Psoas muscle (tissue), 8 donors: ENCODE results near the gene VCAM1. TPM values are rescaled to one million over a fixed set of nuclear protein-coding genes. Genes with fewer than 3 reads are reported as not detected.

Experiments
- ATAC-seq, 4 donors: fragments of 200-7000 bp; cut with Tn5 transposase; one replicate each; pipeline ENCODE4 v1.9.1; 2020; ENCODE audit warnings: moderate library complexity in 3 of 4, mild to moderate bottlenecking in 2 of 4
- DNase-seq, 2 donors: peaks; one replicate each; pipeline ENCODE4 v3.0.0-alpha.2; 2020
- H3K27ac ChIP-seq: fragments of 200-600 bp; one replicate; pipeline ENCODE4 v1.8.0; 2022
- H3K27me3 ChIP-seq, 3 donors: fragments of 200-600 bp in 1 of 3; one replicate each; pipeline versions ENCODE4 v1.6.1 to v1.8.0; 2013 to 2022; ENCODE audit warnings: low read length in 2 of 3, mild to moderate bottlenecking in 2 of 3, moderate library complexity in 1 of 3; ENCODE audit not compliant: insufficient read depth in 3 of 3
- H3K36me3 ChIP-seq, 2 donors: fragments of 200-600 bp in 1 of 2; one replicate each; pipeline versions ENCODE4 v1.6.1 to v1.8.0; 2013 to 2022; ENCODE audit warnings: low read depth in 1 of 2, mild to moderate bottlenecking in 1 of 2, moderate library complexity in 1 of 2; ENCODE audit not compliant: insufficient read depth in 1 of 2
- H3K4me1 ChIP-seq: fragments of 200-600 bp; one replicate; pipeline ENCODE4 v1.8.0; 2022
- H3K4me3 ChIP-seq: fragments of 200-600 bp; one replicate; pipeline ENCODE4 v1.8.0; 2022; ENCODE audit warnings: mild to moderate bottlenecking
- H3K9me3 ChIP-seq: fragments of 200-600 bp; one replicate; pipeline ENCODE4 v1.8.0; 2022
- WGBS, 3 donors: extraction: QIAGEN DNeasy Blood & Tissue Kit; methylation state at CpG; one replicate each; pipeline versions ENCODE4 v1.1.6 to v1.1.7; 2013; 5-methylcytosine and 5-hydroxymethylcytosine counted together
- intact Hi-C, 2 donors: fragments of 100-400 bp; cut with DNase I; formaldehyde crosslinking; loops; one replicate each; pipeline versions ENCODE4 v1.11.0 to v1.14.2; 2022
- polyA plus RNA-seq, 3 donors: library from polyadenylated mRNA; stranded (reverse); fragments of 200-250 nt; gene quantifications; one replicate each; pipeline ENCODE4 v1.2.3, GENCODE V29; 2013
- total RNA-seq, 4 donors: library from RNA; stranded (reverse); fragmentation: NEBNext Ultra II Directional in 2 of 4; extraction: Animal tissue kit (Norgen Biotek cat#: 25700) in 2 of 4; gene quantifications; one replicate each; pipeline versions ENCODE4 v1.2.1 to v1.2.4, GENCODE V29; 2021 to 2023
- TF ChIP-seq, protein P1 (sequence below): fragments of 200-600 bp; IDR thresholded peaks from one replicate; pipeline ENCODE4 v1.8.0; 2022; ENCODE audit warnings: antibody characterized with exemption
- donor health status: healthy with polysubstance abuse.
- donor health status: DM: no; HTN: no; CAD: no; lungs with moderate emphysema.
- donor health status: Bipolar disorder and iron deficiency.
- donor health status: healthy.
- donor health status: DM: yes; HTN: yes; CAD: no.
- donor health status: DM: no; HTN: no; CAD: no.
- donor health status: DM: no; HTN: no; CAD: no.
- donor health status: DM: yes; HTN: yes; CAD: no.

VCAM1 gene
- total and polyA plus RNA-seq, 7 donors: 0.60 to 8.8 (median 2.1) TPM

DNA sequence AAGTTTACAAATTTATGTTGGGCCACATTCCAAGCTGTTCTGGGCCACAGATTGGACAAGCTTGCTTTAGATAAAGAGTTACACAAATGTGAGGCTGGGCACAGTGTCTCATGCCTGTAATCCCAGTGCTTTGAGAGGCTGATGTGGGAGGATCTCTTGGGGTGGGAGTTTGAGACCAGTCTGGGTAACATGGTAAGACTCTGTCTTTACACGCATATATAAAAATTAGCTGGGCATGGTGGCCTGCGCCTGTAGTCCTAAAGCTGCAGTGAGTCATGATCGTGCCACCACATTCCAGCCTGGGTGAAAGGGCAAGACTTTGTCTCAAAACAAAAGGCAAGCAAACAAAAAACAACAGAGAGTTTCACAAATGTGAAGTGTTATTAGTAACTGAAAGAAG lies 5.9 kb upstream of the VCAM1 start:
- H3K4me1 ChIP-seq: no peaks in the 10 kb centered on the region
- 69 to 73% (median 73%) methylated on average over 3 of the region's 3 CpGs for WGBS, 3 donors
- intact Hi-C loops: no loop called here
- H3K27me3 ChIP-seq: no peaks in the 10 kb centered on the region
- H3K36me3 ChIP-seq: no peaks in the 10 kb centered on the region
- ATAC-seq (no peak), DNase-seq (no peak)
- H3K27ac ChIP-seq: no peak overlapping the region
- TF ChIP-seq, protein P1, sequence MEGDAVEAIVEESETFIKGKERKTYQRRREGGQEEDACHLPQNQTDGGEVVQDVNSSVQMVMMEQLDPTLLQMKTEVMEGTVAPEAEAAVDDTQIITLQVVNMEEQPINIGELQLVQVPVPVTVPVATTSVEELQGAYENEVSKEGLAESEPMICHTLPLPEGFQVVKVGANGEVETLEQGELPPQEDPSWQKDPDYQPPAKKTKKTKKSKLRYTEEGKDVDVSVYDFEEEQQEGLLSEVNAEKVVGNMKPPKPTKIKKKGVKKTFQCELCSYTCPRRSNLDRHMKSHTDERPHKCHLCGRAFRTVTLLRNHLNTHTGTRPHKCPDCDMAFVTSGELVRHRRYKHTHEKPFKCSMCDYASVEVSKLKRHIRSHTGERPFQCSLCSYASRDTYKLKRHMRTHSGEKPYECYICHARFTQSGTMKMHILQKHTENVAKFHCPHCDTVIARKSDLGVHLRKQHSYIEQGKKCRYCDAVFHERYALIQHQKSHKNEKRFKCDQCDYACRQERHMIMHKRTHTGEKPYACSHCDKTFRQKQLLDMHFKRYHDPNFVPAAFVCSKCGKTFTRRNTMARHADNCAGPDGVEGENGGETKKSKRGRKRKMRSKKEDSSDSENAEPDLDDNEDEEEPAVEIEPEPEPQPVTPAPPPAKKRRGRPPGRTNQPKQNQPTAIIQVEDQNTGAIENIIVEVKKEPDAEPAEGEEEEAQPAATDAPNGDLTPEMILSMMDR: no peak
- H3K9me3 ChIP-seq: no peaks in the 10 kb centered on the region
- no peak overlapping the region for H3K4me3 ChIP-seq

DNA sequence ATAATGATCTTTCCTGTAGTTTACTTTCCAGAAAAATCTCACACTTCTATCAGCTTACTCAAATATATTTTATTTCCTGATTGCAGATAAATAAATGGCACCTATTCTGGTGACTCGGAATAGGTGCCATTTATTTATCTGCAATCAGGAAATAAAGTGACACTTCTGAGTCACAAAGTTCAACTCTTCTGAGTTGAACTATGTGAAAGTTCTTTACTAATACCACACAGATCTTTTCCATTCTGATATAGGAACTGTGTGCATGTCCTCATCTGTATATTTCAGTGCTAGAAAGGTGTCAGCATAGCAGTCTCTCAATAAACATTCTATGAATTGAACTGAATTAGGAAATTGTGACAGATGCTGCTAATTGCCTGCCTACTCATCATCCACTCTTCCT lies 4.9 kb upstream of the VCAM1 start:
- 87 to 90% (median 88%) methylated on average over 1 of the region's 1 CpG for WGBS, 3 donors
- H3K4me1 ChIP-seq: no peaks in the 10 kb centered on the region
- H3K36me3 ChIP-seq: no peaks in the 10 kb centered on the region
- ATAC-seq: no peak
- intact Hi-C loops: no loop called here
- TF ChIP-seq, protein P1: no peak
- H3K4me3 ChIP-seq: no peak overlapping the region
- H3K27ac ChIP-seq: no peak overlapping the region
- H3K9me3 ChIP-seq: no peaks in the 10 kb centered on the region
- no peak for DNase-seq
- no peaks in the 10 kb centered on the region for H3K27me3 ChIP-seq

DNA sequence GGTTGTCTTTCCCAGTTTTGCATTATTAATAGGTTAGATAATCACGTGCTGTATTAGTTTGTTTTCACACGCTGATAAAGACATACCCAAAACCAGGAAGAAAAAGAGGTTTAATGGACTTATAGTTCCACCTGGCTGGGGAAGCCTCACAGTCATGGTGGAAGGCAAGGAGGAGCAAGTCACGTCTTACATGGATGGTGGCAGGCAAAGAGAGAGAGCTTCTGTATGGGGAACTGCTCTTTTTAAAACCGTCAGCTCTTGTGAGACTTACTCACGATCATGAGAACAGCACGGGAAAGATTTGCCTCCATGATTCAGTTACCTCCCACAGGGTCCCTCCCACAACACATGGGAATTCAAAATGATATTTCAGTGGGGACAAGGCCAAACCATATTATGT lies 2.3 kb upstream of the VCAM1 start:
- intact Hi-C loops: no loop called here
- H3K4me1 ChIP-seq: no peaks in the 10 kb centered on the region
- 85% methylated on average over 6 of the region's 6 CpGs for WGBS, 3 donors
- TF ChIP-seq, protein P1: no peak
- no peak overlapping the region for H3K4me3 ChIP-seq
- no peaks in the 10 kb centered on the region for H3K9me3 ChIP-seq
- no peak for DNase-seq
- no peak overlapping the region for H3K27ac ChIP-seq
- H3K27me3 ChIP-seq: no peaks in the 10 kb centered on the region
- no peaks in the 10 kb centered on the region for H3K36me3 ChIP-seq
- no peak for ATAC-seq

DNA sequence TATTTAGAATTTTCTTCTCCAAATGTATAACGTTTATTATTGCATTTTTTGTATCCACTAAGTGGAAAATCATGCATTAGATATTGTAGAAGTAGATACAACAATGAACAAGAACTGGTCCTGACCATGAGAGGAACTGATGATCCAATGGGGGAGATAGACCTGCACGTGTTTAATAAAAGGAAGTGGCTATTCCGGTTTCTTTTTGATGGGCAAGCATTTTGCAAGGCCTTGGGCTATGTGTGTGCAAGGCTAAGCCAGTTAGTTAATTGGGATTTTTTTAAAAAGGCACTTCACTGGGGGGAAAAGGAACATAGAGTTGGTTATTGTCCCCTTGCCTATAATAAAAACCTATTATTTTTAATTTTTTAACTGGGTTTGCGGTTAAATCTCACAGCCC lies 961 bp upstream of the VCAM1 start:
- Histone ChIP-seq H3K9me3 (no peaks in the 10 kb centered on the region), H3K4me3 (no peak overlapping the region), H3K4me1 (no peaks in the 10 kb centered on the region), H3K27ac (no peak overlapping the region), H3K27me3 (no peaks in the 10 kb centered on the region), H3K36me3 (no peaks in the 10 kb centered on the region)
- intact Hi-C loops: no loop called here
- 63 to 71% (median 63%) methylated on average over 4 of the region's 4 CpGs for WGBS, 3 donors
- TF ChIP-seq, protein P1: no peak
- no peak for ATAC-seq
- DNase-seq: no peak

DNA sequence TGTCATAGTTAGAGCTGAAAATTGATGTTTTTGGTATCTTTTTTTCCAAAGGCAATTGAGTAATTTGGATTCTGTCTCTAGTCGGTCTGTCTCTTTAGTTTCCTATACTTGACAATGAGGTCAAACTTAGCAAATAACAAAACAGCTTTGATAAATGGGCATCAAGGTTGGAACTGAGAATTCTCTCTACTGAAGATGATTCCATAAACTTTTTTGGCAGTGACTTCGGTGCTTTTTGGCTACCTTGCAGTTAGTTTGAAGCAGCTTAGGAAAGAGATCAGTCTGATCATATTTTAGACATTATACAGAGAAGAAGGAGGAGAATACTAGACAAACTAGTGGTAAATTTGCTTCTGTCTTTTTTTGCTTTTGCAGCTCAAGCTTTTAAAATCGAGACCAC lies 559 bp downstream of the VCAM1 start:
- no peaks in the 10 kb centered on the region for H3K9me3 ChIP-seq
- H3K4me1 ChIP-seq: no peaks in the 10 kb centered on the region
- no peaks in the 10 kb centered on the region for H3K27me3 ChIP-seq
- H3K27ac ChIP-seq: no peak overlapping the region
- H3K36me3 ChIP-seq: no peaks in the 10 kb centered on the region
- 18 to 30% (median 26%) methylated on average over 3 of the region's 3 CpGs for WGBS, 3 donors
- intact Hi-C loops: no loop called here
- DNase-seq (no peak), ATAC-seq (no peak)
- TF ChIP-seq, protein P1: no peak
- H3K4me3 ChIP-seq: peak overlapping the region; percentile 55
